GM12891 (cell line): ENCODE results near the gene BCL6.

Experiments used
- POLR2A ChIP-seq: IDR thresholded peaks from 2 replicates; pipeline ENCODE4 v1.6.1; 2011; ENCODE audit warnings: low read depth, low read length, control low read depth
- POLR2AphosphoS5 ChIP-seq: IDR thresholded peaks from 2 replicates; pipeline ENCODE4 v1.6.1; 2011; ENCODE audit warnings: low read depth, low read length, control low read depth

GRCh38 chr3:187744169-187745151 lies 808 bp downstream of the BCL6 start:
- TF ChIP-seq POLR2A (no peak), POLR2AphosphoS5 (no peak)
